K562 (cell line): ENCODE results near the gene MRM3. TPM values are rescaled to one million over a fixed set of nuclear protein-coding genes. Genes with fewer than 3 reads are reported as not detected.
A peak's percentile ranks its signal among the peaks of the same experiment; 100 is the strongest.

Experiments
- GABPB2 ChIP-seq: fragments of 250-450 bp; sonication (Bioruptor Pico); conservative IDR thresholded peaks from 2 replicates; pipeline ENCODE4 v1.5.1; 2021; ENCODE audit warnings: mild to moderate bottlenecking
- HNRNPUL1 ChIP-seq: fragments of 200-400 bp; formaldehyde crosslinking; IDR thresholded peaks from 2 replicates; pipeline ENCODE4 v1.6.1; 2017; ENCODE audit warnings: low read length
- MCM3 ChIP-seq: fragments of 450-650 bp; IDR thresholded peaks from 2 replicates; pipeline ENCODE4 v1.6.1; 2016
- NFXL1 ChIP-seq: fragments of 450-650 bp; formaldehyde crosslinking; IDR thresholded peaks from 2 replicates; pipeline ENCODE4 v1.4.0; 2021; ENCODE audit warnings: mild to moderate bottlenecking
- TSC22D4 ChIP-seq: fragments of 450-650 bp; IDR thresholded peaks from 2 replicates; pipeline ENCODE4 v1.6.1; 2016; ENCODE audit warnings: missing genetic modification characterization, missing biosample characterization, control low read depth
- ZNF263 ChIP-seq: sonication (generic); formaldehyde crosslinking; IDR thresholded peaks from 2 replicates; pipeline ENCODE4 v1.8.0; 2022; ENCODE audit warnings: mild to moderate bottlenecking, missing genetic modification reagents, borderline replicate concordance
- ZNF766 ChIP-seq: fragments of 200-800 bp; sonication (Bioruptor generic); conservative IDR thresholded peaks from 2 replicates; pipeline ENCODE4 v1.6.1; 2016; ENCODE audit warnings: missing genetic modification characterization, missing compliant biosample characterization
- polyA plus RNA-seq, 8 experiments: library from polyadenylated mRNA; depleted of rRNA in 4 of 8; stranded (reverse) in 5 of 8; unstranded in 3 of 8; fragments of >200 nt; fragmentation: Nextera tagmentation in 2 of 8; fragmentation: Illumina TruSeq in 1 of 8; extraction: Ambion mirVana in 2 of 8; extraction: Trizol in 1 of 8; gene quantifications; 2 replicates each; pipeline versions ENCODE4 v1.2.1 to v1.2.3, GENCODE V29; 2011 to 2014; ENCODE audit warnings: inconsistent platforms in 1 of 8, missing spikeins in 1 of 8
- total RNA-seq, 7 experiments: library from RNA; depleted of rRNA in 6 of 7; stranded (reverse); fragments of >200 nt in 6 of 7; fragmentation: Illumina TruSeq in 2 of 7; extraction: Trizol in 2 of 7; gene quantifications; 2 replicates each; pipeline versions ENCODE4 v1.2.1 to v1.2.3, GENCODE V29; 2011 to 2021; ENCODE audit warnings: low replicate concordance in 1 of 7
- TF ChIP-seq, protein P1 (sequence below), 2 experiments: fragments of 450-650 bp in 1 of 2; sonication (generic) in 1 of 2; formaldehyde crosslinking in 1 of 2; IDR thresholded peaks; 2 replicates each; pipeline versions ENCODE4 v1.7.1 to v1.9.0; 2016 to 2022; ENCODE audit warnings: inconsistent platforms in 1 of 2, mild to moderate bottlenecking in 1 of 2, missing genetic modification reagents in 1 of 2
- TF ChIP-seq, protein P2 (sequence below): sonication (generic); formaldehyde crosslinking; IDR thresholded peaks from 2 replicates; pipeline ENCODE4 v1.9.0; 2022; ENCODE audit warnings: mild to moderate bottlenecking, missing genetic modification reagents
- TF ChIP-seq, protein P3 (sequence below): sonication (generic); formaldehyde crosslinking; IDR thresholded peaks from 2 replicates; pipeline ENCODE4 v1.8.1; 2023; ENCODE audit warnings: mild to moderate bottlenecking, missing genetic modification reagents, moderate library complexity
- TF ChIP-seq, protein P4 (sequence below): fragments of 250-450 bp; sonication (Bioruptor Pico); IDR thresholded peaks from 2 replicates; pipeline ENCODE4 v1.5.0; 2021; ENCODE audit warnings: mild to moderate bottlenecking, moderate library complexity

Gene MRM3
- total and polyA plus RNA-seq, 9 of the 15 experiments (the other 6 are each of a cell fraction or from before 2014, with no cell fraction given), result 2.4 to 24.8 (median 18.3) TPM

DNA sequence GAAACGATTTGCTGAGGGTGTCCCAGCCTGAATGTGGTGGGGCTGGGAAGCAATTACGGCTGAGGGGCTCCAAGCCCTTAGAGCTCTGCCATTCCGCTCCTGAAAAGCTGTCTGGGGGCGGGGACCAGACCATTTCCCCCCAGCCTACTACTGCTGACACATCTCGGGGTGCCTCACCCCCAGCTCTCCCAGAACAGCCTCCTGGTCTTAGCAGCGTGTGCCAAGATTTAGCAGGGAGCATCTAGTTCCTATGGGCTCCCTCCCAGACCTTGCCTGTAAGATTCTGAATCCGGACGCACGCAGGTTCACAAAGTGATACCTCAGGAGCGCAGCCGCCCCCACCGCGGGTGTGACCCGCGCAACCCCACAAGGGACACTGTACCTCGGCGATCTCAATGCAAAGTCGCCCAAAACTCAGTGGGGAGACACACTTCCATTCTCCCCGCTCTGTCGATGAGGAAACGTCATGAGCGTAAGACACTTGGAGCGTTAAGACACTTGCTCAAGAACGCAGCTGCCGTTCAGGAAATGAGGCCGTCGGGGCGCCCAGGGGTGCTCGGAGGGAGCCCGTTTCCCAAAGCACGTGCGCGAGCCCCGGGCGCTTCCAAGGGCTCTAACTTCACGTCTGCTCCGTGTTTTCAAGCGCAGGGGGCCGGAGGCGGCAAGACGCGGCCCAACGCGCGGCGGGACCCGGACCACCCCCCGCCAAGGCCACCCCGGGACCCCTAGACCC, 30.7 kb upstream of the MRM3 start (continued):
- TF ChIP-seq, protein P1, sequence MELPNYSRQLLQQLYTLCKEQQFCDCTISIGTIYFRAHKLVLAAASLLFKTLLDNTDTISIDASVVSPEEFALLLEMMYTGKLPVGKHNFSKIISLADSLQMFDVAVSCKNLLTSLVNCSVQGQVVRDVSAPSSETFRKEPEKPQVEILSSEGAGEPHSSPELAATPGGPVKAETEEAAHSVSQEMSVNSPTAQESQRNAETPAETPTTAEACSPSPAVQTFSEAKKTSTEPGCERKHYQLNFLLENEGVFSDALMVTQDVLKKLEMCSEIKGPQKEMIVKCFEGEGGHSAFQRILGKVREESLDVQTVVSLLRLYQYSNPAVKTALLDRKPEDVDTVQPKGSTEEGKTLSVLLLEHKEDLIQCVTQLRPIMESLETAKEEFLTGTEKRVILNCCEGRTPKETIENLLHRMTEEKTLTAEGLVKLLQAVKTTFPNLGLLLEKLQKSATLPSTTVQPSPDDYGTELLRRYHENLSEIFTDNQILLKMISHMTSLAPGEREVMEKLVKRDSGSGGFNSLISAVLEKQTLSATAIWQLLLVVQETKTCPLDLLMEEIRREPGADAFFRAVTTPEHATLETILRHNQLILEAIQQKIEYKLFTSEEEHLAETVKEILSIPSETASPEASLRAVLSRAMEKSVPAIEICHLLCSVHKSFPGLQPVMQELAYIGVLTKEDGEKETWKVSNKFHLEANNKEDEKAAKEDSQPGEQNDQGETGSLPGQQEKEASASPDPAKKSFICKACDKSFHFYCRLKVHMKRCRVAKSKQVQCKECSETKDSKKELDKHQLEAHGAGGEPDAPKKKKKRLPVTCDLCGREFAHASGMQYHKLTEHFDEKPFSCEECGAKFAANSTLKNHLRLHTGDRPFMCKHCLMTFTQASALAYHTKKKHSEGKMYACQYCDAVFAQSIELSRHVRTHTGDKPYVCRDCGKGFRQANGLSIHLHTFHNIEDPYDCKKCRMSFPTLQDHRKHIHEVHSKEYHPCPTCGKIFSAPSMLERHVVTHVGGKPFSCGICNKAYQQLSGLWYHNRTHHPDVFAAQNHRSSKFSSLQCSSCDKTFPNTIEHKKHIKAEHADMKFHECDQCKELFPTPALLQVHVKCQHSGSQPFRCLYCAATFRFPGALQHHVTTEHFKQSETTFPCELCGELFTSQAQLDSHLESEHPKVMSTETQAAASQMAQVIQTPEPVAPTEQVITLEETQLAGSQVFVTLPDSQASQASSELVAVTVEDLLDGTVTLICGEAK (IDR thresholded peaks at IDR 0.05), result no peak
- TF ChIP-seq, protein P1 (CRISPR knock-in tag; IDR thresholded peaks at IDR 0.05), result no peak
- TF ChIP-seq, protein P2, sequence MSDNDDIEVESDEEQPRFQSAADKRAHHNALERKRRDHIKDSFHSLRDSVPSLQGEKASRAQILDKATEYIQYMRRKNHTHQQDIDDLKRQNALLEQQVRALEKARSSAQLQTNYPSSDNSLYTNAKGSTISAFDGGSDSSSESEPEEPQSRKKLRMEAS, result peak; percentile 81
- TF ChIP-seq, protein P3, sequence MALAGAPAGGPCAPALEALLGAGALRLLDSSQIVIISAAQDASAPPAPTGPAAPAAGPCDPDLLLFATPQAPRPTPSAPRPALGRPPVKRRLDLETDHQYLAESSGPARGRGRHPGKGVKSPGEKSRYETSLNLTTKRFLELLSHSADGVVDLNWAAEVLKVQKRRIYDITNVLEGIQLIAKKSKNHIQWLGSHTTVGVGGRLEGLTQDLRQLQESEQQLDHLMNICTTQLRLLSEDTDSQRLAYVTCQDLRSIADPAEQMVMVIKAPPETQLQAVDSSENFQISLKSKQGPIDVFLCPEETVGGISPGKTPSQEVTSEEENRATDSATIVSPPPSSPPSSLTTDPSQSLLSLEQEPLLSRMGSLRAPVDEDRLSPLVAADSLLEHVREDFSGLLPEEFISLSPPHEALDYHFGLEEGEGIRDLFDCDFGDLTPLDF (CRISPR knock-in tag), result no peak
- TF ChIP-seq NFXL1 (CRISPR knock-in tag), result no peak
- no peak for TF ChIP-seq TSC22D4
- no peak for TF ChIP-seq HNRNPUL1
- no peak for TF ChIP-seq GABPB2
- TF ChIP-seq, protein P4, sequence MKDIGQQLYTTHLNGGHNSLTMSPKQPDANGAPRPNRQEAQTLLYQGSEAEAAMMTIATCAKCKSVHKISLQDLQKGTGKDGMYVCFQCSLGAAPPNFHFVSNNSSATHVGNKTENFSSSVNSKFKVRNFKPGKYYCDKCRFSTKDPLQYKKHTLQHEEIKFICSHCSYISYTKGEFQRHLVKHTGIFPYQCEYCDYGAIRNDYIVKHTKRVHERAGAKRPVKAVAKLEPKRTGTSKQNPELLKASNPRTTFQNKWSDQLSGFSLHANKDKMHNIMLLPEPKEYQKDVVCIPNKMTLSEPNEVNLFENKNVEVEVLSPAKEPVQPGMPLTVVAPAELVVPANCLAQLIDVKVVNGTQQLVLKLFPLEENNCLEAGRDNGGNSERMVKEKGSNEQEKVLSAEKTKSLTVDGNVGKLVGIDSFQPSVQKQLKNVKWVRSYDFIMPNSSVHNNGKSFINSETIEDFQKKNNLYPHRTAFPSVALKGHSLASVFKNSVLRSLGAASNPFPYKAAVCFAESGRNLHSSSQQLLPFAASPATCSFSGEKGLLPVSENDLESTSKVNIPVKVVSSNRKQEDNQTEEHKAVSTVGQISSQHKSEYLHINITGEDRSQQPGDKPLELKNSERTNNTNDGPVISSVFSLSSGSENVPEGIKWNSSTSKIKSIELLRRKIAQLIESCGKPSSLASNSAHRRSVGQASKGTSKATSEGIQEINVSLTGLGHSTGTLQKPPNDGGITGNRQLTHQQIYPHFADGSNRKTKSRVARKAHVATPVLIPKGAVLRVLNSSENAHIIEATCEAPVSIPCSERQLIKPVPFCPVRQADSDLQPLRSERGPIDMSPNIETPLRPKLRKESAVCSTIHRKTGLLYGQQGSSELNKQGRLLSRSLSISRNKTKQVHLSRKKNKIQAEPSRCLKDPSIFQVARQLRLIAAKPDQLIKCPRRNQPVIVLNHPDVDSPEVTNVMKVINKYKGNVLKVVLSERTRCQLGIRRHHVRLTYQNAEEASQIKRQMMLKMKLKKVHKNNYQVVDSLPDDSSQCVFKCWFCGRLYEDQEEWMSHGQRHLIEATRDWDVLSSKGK (CRISPR knock-in tag), result no peak
- no peak for TF ChIP-seq ZNF766 (CRISPR knock-in tag)
- no peak for TF ChIP-seq MCM3
- no peak for TF ChIP-seq ZNF263 (CRISPR knock-in tag)
